OCI-M2 (cell line): Measurements from ENCODE around the gene NOCT.
A peak's percentile ranks its signal among the peaks of the same experiment; 100 is the strongest.
"Not testable (repeated sequence)": the region's sequence is repeated elsewhere in the genome, so short reads cannot be mapped to it uniquely, and the experiment has no call there.

Experiments used
- DNase-seq: peaks from one replicate; lab custom pipeline; 2025; ENCODE audit not compliant: unreplicated experiment; lab: John Stamatoyannopoulos, UW

Gene NOCT, protein sequence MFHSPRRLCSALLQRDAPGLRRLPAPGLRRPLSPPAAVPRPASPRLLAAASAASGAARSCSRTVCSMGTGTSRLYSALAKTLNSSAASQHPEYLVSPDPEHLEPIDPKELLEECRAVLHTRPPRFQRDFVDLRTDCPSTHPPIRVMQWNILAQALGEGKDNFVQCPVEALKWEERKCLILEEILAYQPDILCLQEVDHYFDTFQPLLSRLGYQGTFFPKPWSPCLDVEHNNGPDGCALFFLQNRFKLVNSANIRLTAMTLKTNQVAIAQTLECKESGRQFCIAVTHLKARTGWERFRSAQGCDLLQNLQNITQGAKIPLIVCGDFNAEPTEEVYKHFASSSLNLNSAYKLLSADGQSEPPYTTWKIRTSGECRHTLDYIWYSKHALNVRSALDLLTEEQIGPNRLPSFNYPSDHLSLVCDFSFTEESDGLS

DNA sequence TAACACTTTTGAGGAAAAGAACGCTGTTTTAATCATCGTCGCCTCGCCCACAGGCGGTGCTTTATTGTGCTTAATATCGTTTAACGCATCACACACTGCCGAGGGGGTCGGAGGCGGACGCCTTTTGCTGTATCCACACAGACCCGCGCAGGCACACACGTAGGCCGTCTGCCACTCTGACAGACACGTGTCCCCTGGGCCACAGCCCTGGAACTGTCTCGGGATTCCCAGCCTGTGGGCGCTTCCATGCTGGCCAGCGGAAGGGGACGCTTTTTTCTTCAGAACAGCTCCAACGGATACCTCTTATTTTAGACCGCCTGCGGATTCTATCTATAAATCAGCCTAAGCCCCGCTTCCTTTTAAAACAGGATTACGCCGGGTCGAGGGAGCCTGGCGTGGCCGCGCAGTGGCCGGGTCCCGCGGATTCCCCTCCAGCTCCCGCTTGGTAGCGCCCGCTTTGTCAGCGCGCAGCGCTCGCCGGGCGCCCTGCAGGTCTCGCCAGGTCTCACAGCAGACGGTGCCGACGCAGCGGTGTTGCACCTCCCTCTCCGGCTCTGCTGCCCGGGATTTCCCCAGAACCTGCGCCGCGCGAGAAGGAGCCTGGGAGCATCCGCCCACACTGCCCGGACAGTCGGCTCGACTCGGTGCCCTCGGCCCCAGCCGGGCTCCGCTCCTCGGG is at the start of gene NOCT:
Gene NOCT (plus strand): TSS at position 513 of the 679 bp plus-strand sequence. CDS start 201 bp downstream, outside the sequence.
- peak; percentile 72 for DNase-seq

DNA sequence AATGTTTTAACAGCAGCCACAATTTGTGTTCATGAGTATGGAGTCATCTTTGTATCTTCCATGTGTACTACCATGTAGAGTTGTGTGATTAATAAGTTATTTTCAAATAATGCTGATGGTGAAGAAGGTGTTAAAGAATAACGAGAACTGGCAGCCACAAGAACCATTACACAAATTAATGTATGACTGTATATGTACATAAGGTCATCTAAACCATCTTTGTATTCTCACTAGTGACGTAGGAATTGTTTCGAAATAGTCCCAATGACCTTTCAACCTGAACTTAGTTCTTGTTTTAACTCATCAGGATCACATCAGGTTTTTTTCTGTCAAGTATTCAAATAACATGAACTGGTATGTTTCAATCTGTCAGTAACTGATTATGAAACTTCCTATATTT is 48.3 kb upstream of the NOCT start:
- DNase-seq: no peak

DNA sequence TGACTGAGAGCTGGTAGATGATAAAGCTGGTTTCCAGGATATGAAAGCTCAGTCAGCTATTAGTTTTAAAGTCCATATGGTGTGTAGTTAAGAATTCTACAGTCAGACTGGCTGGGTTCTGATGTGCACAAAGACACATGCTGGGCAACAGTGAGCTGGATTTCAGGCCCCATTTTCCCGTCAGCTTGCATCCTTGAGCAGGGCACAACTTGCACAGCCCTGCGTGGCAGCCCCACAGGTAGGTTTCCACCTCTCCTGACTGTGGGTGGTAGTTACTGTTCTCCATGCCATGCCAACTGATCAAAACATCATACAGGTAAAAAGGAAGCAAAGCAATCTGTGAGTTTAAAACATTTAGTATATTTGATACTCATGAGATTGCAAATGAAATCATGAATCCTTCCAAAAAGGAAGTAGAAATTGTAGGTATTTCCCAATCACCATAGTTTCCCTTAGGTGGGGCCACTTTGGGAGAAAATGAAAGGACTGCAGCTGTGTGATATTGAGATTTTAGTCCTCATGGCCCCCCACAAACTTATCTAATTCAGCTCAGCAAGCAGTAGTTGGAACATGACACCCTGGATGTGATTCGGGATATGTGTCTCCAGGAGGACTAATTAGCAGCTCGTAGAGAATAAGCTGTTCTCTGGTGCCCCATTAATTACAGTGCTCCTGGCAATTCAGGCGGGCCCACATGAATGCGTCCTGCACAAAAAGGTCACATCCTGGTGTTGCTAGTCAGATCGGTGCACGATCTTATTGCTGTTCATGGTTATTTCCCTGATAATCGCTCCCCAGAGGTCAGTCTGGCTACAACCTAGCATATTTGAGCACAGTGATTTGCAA is 42.4 kb upstream of the NOCT start:
- no peak for DNase-seq

DNA sequence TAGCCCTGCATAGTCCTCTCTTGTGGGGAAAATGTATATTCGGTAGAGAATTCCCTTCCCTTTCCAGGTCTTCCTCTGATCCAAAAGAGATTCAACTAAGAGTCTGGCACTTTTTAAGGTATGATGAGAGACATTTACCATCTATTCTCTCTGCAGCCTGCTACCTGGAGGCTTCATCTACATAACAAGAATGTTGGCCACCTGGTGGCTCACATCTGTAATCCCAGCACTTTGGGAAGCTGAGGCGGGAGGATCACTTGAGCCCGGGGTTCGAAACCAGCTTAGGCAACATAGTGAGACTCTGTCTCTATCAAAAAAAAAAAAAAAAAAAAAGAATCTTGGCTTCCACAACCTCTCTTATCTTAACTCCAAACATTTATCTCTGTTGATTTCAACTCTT is 40.4 kb upstream of the NOCT start:
- no peak for DNase-seq

DNA sequence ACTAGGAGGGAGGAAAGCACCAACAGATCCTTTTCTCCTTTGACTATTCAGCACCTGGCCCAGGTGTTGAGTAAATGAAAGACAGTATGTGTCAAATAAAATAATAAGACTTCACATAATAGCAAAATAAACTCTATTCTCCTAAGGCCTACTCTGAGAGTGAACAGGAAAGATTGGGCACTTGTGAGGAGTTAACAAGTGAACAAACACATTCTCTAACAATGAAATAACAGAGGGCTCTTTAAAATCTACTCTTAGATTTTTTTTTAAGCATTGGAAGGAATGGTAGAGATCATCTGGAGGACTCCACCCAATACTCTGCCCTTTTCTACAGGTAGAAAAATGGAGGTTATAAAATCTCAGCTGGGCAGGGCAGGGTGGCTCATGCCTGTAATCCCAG is 39.1 kb upstream of the NOCT start:
- no peak for DNase-seq

DNA sequence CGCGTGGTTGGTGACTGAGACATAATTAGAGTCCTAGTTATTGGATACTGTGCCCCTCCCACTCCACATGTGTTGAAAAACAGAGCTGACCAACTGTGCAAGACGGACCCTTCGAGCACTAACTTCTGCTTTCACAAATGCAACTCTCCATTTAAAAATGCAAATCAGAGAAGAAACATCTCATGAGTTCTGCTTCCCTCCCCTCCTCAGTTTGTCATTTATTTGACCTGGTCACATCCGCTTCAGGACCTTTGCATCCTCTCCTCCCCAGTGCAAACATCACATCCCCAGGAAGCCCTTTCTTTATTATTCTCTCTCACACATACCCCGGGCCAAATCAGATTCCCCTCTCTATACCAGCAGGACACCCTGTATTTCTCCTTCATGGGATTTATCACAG is 38.1 kb upstream of the NOCT start:
- no peak for DNase-seq

DNA sequence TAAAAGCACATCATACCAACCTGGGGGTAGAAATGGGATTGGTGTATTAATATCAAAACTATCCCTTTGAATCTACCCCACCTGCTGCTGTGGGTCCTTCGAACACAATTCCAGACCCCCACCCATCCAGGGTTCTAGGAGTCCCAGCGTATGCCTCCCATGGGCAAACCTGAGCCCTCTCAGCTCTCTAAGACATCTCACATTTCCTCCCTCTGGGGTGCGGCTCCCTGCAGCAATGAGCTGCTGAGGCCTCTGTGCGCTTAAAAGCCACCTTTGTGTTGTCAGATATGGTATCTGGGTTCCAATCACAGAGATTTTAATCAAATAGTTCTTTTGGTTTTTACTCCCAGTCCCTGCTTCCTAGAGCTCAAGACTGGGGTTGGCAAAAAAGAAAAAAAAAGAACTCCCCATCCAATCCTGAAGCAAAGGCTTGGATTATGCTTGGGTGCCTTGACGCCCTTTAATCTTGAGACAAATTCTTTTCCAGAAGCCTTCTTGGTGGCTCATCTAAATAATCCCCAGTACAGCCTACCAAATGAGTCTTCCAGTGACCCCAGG is 37.5 kb upstream of the NOCT start:
- DNase-seq: no peak

DNA sequence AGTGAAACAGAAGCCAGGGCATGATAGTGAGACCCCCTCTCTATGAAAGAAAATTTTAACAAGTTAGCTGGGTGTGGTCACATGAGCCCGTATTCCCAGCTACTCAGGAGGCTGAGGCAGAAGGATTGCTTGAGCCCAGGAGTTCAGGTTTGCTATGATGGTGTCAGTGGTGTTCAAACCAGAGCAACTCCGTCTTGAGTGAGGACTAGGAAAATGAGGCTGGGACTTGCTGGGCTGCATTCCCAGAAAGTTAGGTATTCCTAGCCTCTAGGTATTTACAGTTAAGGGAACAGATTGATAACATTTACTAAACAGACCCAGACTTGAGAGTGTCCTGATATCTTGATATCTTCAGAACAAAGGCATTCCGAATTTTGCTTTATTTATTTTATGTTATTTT is 37.0 kb upstream of the NOCT start:
- DNase-seq: no peak

DNA sequence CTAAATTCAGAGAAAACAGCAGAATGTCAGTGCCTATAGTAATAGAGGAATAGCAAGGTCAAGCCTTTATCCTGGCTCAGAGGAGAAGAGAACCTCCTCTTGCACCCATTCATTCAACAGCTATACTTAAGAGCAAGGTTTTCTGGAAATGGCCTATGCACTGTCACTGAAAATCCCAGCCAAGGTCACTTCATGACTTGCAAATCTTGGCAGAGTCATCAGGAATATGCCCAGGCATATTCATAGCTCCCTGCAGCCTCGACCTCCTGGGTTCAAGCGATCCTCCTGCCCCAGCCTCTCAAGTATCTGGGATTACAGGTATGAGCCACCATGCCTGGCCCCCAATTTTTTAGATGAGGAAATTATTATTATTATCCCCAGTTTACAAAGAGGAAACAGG is 35.8 kb upstream of the NOCT start:
- no peak for DNase-seq

DNA sequence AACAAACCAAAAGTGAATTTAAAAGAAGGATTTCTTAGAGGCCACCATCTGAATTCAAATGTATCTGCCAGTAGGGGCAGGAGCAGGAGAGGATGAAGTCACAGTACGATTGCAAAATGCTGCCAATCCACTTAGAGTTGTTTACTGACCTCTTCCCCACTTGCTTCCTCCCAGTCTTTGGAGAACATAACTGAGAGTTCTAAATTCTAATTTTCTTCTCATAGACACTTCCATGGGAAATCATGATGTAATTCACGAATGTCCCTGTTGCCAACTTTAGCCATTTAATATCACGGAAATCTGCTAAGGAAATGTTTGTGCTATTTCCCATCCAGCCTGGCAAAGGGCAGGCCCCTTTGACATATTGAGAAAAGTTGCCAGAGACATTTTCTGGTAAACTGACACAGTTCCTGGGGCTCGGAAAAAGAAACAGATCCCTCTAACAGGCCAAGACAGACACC is 33.6 kb upstream of the NOCT start:
- DNase-seq: no peak

DNA sequence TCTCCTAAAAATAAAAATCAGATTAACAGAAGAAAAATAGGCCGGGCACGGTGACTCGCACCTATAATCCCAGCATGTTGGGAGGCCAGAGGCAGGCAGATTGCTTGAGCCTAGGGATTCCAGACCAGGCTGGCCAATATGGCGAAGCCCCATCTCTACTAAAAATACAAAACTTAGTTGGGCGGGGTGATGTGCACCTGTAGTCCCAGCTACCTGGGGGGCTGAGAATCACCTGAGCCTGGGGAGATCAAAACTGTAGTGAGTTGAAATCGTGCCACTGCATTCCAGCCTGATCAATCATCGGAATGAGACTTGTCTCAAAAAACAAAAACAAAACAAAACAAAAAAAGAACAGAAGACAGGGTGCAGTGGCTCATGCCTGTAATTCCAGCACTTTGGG is 32.8 kb upstream of the NOCT start:
- no peak for DNase-seq

DNA sequence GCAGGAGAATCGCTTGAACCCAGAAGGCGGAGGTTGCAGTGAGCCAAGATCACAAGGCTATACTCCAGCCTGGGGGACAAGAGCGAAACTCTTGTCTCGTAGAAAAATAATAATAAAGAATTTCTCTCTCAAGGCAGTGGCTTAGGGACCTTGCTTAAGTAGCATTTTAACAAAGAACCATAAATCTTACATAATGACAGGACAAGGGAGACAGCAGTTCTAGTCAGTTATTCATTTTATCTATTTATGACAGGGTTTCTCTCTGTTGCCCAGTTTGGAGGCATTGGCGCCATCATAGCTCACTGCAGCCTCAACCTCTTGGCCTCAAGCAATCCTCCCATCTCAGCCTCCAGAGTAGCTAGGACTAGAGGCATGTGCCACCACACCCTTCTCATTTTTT is 31.9 kb upstream of the NOCT start:
- no peak for DNase-seq

DNA sequence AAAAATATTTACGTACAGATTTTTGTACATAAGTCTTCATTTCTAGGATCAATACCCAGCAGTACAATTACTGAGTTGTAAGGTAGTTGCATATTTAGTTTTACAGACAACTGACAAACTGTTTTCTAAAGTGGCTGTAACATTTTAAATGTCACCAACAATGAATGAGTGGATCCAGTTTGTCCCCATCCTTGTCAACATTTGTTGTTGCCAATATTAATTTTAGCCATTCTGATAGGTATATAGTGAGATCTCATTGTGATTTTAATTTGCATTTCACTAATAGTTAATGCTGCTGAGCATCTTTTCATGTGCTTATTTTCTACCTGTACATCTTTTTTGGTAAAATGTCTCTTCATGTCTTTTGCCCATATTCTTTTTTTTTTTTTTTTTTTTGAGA is 30.9 kb upstream of the NOCT start:
- no peak for DNase-seq

DNA sequence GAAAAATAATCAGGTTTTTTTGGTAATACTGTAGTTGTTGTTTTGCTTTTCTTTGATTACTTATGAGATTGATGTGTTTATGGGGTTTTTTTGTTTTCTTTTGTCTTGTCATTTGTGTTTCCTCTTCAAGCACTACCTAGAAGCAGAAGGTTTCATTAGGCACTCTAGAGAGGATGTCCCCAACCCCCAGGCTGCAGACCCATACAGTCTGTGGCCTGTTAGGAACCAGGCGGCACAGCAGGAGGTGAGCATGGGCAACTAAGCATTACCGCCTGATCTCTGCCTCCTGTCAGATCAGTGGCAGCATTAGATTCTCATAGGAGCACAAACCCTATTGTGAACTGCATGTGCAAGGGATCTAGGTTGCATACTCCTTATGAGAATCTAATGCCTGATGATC is 22.9 kb upstream of the NOCT start:
- DNase-seq: no peak

DNA sequence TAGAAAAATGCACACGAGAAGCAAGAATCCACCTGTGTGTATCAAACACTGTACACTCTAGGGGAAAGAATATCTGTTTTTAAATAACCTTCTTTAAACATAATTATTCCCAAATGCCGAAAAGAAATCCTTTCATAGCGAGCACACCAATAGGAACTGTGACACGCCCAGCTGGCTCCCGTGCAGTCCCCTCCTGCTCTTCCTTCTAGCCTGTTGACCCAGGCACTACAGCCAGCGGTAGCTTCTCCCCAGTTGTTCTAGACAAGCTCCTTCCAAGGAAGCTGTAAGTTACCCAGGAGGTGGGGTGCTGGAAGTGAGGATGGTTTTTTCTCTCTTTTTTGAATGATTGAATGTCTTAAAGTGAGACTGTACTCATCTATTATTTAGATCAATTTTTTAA is 19.5 kb upstream of the NOCT start:
- no peak for DNase-seq

DNA sequence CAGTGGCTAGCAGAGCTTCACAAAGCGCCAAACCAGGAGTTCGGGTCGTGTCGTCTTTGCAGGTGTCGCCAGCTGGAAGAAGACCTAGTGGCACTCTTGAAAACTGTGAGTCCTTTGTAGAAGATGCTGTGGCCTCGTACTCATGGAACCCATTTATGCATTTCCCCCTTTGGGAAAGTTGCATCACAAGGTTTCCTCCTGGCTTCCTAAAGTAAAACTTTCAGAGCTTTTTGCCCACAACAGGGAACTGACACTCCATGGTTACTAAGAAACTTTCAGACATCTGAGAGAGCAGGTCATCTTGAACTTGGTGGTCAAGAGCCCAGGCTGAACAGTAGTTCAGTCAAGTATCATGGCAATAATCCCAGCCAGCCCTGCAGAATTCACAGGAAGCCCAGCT is 15.9 kb upstream of the NOCT start:
- no peak for DNase-seq

DNA sequence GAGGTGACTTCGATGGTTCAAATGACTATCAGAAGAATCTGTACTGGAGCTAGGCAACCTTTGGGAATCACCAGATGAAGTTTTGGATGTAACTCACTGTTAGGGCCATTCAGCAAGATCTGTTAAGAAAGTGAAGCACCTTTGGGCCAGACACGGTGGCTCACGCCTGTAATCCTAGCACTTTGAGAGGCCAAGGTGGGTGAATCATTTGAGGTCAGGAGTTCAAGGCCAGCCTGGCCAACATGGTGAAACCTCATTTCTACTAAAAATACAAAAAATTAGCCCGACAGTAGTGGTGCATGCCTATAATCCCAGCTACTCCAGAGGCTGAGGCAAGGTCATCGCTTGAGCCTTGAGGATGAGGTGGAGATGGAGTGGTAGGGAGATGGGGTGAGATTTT is 15.4 kb upstream of the NOCT start:
- not testable (repeated sequence) for DNase-seq

DNA sequence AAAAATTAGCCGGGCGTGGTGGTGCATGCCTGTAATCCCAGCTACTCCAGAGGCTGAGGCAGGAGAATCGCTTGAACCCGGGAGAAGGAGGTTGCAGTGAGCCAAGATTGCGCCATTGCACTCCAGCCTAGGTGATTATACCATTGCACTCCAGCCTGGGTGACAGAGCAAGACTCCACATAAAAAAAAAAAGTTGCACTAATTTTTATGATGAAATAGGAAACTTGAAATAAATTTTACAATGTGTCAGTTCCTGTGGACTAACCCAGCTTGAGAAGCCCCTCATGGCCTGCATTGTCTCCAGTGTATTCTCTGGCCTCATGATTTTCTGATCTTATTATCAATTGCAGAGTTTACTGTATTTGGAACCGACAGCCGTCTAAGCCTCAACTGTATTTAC is 14.2 kb upstream of the NOCT start:
- DNase-seq: not testable (repeated sequence)

DNA sequence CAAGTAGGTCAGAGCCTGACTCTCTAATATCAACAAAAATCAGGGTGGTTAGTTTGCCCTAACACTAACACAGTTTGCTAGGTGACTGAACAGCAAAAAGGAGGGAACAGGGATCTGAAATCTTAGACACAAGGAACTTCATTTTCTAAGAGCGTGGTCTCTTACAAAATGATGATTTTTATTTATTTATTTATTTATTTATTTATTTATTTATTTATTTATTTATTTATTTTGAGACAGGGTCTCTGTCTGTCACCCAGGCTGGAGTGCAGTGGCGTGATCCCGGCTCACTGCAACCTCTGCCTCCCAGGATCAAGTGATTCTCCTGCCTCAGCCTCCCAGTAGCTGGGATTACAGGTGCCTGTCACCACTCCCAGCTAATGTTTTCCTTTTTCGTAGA is 11.9 kb upstream of the NOCT start:
- not testable (repeated sequence) for DNase-seq

DNA sequence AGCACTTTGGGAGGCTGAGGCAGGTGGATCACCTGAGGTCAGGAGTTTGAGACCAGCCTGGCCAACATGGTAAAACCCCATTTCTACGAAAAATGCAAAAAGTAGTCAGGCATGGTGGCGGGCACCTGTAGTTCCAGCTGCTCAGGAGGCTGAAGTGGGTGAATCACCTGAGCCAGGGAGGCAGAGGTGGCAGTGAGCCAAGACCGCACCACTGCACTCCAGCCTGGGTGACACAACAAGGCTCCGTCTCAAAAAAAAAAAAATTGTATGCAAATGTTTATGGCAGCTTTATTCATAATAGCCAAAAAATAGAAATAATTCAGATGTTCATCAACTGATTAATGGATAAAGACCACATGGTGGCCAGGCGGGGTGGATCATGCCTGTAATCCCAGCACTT is 9.8 kb upstream of the NOCT start:
- DNase-seq: no peak

DNA sequence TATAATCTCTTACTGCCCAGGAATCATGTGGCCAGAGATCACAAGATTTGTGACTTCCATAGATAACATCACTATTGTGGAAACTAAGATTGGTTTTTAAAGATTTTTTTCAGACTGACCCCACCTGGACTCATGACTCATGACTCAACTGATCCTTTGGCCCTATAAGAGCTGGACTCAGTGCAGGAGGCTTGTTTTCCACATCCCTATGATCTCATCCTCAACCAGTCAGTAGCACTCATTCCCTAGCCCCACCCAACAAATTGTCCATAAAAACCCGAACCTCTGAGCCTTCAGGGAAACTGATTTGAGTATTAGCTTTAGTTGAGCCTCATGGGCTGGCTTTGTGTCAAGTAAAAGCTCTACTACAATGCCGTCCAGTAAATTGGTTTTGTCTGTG is 7.9 kb upstream of the NOCT start:
- DNase-seq: no peak
